Putamen (tissue), 1 donor: Measurements from ENCODE around the gene NOD2.

Source experiments
- DNase-seq: peaks from one replicate; pipeline ENCODE4 v3.0.0-alpha.2; 2016; ENCODE audit warnings: low spot score

Gene NOD2

DNA sequence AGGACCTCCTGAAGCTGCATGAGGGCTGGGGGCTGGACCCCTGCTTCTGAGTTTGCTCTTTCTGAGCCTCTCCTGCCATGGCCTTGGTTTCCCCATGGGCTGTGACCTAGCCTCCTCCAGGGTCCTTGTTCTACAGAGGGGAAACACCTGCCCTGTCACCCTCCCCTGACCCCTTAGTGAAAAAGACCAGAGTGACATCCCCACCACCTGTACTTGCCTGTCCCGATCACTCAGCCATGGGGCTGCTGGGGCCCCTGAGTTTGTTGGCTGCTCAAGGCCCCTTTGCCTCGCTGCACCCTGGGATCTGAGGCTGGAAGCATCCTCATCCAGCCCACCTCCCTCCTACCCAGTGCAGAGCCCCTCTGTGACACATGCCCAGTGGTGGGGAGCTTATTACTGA is 800 bp downstream of the NOD2 start:
- DNase-seq, result no peak

DNA sequence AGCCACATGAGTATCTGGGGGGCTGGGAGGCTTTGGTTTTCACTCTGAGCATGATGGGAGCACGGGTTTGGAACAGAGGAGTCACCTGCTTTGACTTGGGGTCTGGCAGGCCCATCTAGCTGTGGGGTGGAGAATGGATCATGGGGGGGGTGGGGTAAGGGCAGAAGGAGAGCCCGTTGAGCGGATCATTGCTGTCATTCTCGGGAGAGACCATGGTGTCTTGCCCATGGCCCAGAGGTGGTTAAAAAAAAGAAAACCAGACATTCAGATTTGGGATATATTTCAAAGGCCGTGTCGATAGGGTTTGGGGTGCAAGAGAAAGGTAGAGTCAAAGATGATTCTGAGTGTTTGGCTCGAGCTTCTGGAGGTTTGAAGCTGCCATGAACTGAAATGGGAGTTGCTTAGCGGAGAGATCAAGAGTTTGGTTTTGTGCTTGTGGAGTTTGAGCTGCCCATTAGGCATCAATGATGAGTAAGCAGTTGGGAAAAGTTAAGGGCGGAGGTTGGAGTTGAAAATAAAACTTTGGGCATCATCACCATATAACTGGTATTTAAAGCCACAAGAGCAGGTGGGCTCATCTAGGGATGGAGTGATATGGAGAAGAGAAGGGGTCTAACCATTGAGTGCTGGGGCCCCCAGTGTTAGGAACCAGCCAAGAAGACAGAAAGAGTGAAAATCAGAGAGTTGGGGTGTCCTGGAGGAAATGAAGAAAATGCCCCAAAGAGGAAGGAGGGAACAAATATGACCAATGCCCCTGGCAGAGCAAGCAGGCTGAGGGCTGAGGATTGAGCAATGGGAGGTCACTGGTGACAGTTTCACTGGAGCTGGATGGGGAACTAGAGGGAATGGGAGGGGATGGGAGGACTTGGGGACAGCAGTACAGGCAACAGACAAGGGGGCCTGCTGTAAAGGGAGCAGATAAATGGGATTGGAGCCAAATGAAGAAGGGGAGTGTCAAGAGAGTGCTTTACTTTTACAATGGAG is 1.9 kb downstream of the NOD2 start:
- no peak for DNase-seq

DNA sequence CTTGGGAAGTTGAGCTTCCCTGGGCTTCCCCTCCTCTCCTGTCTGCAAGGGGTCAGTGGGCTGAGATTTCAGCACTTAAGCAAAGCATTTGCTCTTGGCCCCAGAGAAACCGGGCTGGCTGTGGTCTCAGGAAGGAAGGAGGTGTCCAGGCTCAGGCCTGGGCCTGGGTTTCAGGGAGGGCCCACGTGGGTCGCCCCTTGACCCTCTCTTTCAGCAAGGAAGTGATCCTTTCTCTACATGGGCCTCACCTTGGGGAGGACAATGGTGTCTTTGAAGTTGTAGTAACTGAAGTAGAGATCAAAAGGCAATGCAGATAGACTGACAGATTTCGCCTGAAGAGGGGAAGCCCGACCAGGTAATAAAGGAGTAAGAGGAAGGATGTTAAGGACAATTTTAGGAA is 2.7 kb downstream of the NOD2 start:
- no peak for DNase-seq

DNA sequence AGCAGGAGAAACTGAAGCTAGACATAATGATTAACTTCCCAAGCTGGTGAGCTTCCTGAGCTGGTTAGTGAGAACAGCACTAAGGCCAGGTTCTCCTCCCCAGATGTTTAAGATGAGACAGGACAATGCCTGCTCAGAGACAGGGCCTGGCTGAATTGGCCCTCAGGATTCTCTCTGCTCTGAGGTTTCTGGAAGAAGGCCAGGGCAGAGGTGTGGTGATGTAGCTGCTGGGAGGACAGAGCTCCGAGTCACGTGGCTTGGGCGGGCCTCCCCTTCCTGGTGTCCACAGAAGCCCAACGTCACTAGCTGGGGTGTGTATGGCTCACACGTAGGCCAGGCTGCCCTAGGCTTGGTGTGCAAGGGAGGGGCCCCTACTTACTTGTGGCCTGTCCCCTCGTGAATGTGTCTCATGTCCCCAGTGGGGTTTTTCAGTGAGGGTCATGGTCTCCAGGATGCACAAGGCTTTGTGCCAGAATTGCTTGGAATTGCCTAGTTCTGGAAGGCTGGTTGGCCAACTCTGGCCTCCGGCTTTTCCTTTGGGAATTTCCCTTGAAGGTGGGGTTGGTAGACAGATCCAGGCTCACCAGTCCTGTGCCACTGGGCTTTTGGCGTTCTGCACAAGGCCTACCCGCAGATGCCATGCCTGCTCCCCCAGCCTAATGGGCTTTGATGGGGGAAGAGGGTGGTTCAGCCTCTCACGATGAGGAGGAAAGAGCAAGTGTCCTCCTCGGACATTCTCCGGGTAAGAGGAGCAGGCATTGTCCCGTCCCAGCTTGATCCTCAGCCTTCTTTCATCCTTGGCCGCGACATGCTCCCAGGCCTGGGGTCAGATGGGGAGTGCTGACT is 3.4 kb downstream of the NOD2 start:
- no peak for DNase-seq

DNA sequence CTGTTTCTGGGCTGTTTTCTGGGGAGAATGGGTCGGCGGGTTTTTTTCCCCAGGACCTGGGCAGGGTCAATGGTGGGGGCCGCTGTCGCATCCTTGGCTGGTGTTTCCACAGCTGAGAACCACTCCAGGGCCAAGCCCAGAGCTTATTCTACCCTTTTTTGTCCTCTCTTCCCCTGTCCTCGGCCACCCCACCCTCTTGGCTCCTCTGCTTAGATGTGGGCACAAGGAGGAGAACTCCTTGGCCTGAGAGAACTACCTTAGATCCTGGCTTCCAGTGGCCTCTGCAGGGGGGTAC is 4.0 kb downstream of the NOD2 start:
- no peak for DNase-seq

DNA sequence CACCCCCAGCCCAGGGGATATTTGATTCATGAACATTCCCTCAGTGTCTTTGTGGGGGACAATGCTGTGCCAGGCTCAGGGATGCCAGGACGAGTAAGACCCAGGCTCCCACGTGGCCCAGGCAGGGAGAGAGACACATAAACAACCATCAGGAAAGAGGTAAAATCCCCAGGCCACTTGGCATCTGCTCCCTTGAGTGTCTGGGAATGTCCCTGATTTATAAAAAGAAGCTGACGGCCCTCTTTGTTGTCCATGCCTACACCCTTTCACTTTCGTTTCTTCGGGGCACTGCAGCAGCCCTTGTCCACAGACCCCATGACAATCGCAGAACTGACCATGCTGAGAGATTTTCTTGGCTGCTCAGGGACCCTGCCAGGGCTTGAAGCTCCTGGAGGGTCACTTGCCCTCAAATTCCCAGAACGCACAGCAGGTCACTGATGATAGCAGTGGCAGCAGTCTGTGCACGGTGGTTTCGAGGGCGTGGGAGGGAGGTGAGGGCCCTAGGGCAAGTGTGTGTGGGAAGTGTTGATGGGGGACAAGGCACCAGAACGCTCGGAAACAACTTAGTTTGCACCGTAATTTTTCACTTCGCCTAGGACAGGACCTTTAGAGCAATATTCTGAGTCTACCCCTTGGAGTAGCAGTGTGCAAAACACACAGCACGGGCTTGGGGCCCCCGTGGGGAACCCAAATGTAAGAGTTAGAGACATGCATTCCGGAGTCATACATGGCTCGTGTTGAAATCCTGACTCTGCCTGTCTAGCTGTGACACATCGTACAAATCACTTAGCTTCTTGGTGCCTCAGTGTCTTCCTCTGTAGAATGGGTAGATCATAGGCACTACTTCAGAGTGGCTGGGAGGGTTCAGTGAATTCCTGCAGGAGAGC is 4.7 kb downstream of the NOD2 start:
- DNase-seq, result no peak

DNA sequence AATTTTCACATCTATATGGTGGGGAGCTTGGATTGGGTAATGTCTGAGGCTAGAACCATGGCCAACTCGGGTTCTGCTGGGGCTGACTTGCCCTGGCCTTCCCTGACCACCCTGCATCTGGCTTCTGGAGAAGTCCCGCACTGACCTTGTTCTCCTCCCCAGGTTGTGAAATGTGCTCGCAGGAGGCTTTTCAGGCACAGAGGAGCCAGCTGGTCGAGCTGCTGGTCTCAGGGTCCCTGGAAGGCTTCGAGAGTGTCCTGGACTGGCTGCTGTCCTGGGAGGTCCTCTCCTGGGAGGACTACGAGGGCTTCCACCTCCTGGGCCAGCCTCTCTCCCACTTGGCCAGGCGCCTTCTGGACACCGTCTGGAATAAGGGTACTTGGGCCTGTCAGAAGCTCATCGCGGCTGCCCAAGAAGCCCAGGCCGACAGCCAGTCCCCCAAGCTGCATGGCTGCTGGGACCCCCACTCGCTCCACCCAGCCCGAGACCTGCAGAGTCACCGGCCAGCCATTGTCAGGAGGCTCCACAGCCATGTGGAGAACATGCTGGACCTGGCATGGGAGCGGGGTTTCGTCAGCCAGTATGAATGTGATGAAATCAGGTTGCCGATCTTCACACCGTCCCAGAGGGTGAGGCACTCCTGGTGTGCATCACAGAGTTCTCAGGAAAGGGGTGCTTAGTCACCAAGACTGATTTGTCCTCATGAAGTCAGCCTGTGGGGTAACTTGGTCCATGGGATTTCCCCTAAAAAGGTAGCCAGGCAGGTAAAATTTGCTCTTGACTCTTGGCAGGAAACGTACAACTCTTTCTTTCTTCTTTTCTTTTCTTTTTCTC is 6.1 kb downstream of the NOD2 start:
- no peak for DNase-seq

DNA sequence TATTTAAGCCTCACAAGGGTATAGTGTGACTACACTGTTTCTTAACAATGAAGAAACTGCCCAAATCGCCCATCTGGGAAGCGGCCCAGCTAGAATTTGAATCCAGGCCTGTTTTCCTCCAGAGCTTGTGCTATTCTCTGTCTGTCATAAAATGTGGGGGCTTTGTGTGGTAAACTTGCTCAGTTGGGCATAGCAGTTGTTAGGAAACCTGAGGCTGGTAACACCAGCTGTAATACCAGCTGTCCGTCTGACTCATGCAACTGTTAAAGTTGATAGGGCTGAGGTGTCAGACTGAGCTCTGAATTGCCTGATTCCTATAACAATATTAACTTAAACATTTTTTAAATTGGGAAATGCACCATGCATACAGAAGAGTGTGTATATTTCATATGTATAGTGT is 9.3 kb downstream of the NOD2 start:
- no peak for DNase-seq

DNA sequence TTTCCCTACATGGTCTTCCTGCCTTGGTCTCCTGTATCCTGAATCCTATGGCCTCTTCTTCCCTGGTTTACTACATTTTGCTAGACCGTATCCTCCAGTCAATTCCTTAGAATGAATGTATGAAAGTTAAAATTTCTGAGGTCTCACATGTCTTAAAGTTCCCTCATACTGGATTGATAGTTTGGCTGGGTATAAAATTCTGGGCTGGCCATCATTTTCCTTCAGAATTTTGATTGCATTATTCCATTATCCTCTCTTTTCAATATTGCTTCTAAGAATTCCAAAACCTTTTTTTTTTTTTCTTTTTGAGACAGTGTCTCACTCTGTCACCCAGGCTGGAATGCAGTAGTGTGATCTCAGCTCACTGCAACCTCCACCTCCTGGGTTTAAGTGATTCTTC is 10.8 kb downstream of the NOD2 start:
- no peak for DNase-seq

DNA sequence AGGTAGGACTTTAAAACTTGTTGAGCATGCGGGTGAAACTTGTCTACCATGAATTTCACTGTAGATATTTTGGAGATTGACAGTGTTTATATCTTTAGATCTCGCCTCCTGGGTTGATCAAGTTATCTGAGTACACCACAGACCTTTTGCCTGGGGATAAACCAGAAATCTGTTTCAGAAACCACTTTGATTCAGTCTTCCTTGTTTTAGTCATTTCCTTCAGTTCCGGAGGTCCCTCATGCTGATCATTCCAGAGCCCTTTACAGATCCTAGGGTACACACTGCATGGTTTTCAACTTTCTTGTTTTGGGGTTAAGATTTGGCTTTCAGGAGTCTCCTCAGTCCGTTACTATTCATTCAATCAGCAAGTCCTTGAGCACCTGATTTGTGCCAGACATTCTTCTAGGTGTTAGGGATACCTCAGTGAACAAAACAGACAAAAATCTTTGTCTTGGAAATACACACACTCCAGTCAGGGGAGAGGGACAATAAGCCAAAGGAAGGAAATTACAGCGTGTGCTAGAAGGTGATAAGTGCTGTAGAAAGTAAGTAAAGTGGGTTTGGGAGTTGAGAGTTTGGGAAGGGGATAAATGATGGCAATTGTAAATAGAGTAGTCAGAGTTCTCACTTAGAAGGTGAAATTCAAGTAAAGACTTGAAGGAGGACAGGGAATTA is 12.2 kb downstream of the NOD2 start:
- no peak for DNase-seq

DNA sequence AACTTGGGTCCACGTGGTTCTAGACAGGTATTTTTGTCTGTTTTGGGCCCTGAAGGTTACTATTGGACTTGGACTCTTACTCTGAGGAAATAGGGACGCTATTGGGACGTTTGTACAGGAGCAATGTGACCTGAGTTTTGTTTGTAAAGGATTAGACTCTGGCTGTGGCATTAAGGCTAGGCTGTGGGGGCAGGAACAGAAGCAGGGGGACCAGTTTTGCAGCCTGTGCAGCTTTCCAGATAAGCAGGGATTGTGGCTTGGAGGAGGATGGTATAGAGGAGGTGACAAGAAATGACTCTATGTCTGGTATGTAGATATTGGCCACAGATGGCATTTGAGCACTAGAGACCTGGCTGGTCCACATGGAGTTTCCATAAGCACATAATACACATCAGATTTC is 12.8 kb downstream of the NOD2 start:
- DNase-seq, result no peak

DNA sequence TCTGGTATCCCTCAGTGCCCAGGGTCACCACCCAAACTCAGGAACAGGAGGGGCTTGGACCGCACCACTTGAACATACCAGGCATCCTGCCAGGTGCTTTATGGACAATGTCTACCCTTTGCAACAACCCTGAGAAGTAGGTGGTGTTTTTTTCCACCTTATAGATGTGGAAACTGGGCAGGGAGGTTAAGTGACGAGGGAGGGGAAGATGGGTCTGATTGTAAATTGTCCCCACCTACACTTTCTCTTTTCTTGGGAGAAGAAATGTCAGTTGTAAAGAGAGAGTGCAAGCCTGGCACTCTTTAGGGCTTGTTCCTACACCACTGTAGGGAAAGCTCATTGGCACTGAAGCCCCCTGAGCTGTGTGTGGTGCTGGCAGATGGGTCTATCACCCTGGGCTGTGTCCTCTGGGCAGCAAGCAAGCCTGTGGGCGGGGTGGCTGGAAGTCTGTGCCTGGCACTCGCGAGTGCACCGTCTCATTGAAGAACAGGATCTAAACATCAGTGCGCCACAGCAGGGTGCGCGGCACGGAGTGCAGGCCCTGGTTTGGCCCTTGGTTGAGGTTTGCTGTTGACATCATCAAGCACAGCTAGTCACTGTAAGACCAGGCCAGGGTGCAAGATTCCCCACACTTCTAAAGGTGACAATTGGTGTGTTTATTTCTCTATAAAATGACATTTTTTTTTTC is 15.1 kb downstream of the NOD2 start:
- DNase-seq, result no peak

DNA sequence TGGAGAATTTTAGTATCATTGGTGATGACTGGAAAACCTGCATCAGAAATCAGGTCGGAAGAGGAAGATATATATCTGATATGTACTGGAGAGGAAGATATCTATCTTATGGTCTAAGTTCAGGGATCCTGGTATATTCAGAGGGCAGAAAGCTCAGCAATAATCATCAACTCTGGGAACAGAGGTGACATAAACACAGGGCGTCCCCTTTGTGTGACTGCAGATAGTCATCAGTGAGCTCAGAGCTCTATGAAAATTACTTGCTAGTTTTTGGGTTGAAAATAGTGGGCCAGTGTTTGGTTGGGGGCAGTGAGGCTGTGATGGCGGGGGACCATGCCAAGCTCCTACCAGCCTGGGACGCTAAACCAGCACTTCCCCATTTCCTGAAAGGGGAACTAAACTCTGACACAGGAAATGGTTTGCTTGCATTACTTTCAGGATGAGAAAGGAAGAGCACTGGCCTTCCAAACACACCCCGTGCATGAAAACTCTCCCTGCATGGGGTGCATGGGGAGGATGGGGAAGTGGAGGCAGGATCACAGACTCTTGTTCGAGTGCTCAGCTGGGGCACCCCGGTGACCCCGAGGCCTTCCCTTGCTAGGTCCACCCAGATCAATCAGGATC is 15.8 kb downstream of the NOD2 start:
- DNase-seq, result peak; percentile 44

DNA sequence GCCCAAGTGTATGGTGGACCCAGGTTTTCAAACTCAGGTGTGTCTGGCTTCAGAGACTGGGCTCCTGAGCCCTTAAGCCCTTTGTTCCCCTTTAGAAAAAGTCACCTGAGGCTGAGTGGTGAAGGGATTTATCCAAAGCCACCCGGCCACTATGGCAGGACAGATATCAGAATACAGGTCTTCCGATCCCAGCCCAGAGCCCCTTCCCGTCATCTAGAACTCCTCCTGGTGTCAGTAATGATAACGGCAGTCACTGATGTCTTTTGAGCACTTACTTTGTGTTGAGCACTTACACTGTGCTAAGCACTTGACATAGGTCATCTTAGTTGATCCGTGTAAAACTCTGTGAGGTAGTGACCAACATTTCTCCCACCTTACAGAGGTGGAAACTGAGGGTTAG is 16.6 kb downstream of the NOD2 start:
- no peak for DNase-seq

DNA sequence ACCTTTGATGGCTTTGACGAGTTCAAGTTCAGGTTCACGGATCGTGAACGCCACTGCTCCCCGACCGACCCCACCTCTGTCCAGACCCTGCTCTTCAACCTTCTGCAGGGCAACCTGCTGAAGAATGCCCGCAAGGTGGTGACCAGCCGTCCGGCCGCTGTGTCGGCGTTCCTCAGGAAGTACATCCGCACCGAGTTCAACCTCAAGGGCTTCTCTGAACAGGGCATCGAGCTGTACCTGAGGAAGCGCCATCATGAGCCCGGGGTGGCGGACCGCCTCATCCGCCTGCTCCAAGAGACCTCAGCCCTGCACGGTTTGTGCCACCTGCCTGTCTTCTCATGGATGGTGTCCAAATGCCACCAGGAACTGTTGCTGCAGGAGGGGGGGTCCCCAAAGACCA is 17.6 kb downstream of the NOD2 start:
- DNase-seq, result no peak

DNA sequence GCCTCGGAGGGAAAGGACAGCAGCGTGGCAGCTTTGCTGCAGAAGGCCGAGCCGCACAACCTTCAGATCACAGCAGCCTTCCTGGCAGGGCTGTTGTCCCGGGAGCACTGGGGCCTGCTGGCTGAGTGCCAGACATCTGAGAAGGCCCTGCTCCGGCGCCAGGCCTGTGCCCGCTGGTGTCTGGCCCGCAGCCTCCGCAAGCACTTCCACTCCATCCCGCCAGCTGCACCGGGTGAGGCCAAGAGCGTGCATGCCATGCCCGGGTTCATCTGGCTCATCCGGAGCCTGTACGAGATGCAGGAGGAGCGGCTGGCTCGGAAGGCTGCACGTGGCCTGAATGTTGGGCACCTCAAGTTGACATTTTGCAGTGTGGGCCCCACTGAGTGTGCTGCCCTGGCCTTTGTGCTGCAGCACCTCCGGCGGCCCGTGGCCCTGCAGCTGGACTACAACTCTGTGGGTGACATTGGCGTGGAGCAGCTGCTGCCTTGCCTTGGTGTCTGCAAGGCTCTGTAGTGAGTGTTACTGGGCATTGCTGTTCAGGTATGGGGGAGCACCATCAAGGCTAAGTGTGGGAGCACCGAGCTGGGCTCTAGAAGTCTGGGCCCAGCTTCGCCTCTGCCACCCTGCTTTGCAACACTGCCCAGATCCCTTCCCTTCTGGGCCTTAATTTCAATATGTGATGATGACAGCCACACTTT is 18.6 kb downstream of the NOD2 start:
- DNase-seq, result peak; percentile 82

DNA sequence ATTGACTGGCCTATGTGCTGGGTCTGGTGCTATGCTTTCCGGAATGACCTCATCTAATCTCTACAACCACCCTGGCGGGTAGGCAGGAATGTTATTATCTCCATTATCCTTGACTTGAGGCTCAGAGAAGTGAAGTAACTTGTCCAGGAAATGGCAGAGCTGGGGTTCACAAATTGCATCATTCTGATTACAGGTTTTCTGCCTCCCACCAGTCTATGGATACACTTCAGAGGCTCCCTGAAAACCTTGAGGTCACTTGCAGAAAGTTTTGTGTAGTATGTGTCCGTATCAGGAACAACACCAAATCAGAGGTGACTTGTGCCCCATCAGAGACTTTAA is 19.1 kb downstream of the NOD2 start:
- DNase-seq, result no peak

DNA sequence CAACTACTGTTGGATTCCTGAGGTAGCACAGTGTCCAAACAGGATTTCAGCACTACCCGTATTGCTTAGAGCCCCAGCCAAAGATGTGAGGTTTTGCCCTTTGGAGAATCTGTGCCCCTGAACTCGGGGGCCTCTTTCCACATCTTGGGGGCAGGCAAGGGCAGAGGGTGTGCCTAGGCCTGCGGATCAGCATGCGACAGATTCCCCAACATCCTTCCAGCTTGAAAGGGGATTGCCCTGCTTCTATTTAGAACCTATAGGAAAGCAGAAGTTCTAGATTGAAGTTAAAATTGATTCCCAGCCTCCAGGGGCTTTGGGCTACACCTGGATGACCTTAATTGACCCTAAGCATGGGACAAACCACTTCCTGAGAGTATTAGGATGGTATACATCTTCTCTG is 19.6 kb downstream of the NOD2 start:
- no peak for DNase-seq

DNA sequence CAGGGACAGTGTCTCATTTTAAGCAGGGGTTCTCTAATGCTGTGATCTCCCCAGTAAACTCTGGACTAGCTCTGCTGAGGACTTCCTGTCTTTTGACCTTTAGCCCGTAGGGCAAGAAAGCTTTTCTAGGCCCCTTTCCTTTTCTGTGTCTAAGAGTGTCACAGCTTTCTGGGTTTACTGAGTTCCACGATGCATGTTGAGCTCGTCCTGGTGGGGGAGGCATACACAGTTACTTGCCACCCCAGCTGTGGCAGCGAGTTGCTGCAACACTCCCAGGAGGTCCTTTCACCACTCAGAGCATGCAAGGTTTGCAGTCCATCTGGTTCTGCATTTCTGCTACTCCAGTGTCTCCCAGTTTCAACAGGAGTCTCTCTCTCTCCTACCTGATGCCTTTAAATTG is 23.7 kb downstream of the NOD2 start:
- no peak for DNase-seq
